ENCODE measurements around the gene SNTN.
"Not testable (repeated sequence)": the region's sequence is repeated elsewhere in the genome, so short reads cannot be mapped to it uniquely, and the experiment has no call there.

The SNTN gene

DNA sequence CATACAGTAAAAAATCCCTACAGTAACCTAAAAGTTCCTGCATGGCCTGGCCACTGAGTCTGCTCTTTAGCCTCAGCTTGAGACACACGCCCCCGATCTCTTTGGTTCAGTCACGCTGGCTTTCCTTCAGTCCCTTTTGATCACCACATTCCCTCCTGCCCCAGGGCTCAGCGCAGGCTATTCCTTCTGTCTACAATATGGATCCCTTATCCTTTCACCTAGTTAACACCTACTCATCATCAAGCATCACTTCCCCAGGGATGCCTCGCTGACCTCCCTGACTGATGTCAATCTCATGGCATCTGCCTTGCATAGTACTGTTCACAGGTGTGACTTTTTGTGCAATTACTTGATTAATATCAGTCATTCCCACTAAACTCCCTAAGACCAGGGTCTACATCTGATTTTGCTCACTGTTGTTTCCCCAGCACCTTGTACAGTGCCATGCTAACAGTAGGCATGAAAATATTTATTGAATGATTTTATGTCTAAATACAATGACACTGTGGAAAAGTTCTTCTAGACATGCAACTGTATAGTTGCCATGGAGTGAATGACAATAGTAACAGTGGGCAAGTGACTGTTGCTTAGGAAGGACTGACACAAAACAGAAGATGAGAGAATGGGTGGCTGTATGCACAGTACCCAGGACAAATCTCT, at the start of gene SNTN:
Gene SNTN, plus strand, starts transcription at position 610 of the 660 bp plus-strand sequence. Its CDS starts 13 bp downstream, at position 623.
- no peak for DNase-seq

DNA sequence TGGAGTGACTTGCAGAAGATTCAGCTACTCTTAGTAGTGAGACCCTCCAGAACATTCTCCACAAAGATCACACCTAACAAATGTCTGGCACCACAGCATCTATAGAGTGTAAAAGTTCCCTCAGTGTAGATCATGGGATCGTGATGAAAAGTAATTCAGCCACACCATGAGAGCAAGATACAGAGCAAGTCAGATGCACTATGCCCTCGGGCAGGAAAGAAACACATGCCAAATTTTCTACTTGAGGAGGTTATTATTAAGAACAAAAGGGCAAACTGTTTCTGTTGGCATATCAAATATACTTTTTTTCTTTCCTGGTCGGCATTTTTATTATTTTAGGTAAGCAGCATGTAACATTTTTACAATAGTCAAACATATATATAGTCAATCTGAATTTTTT, 44.8 kb upstream of the SNTN start:
- no peak for DNase-seq

DNA sequence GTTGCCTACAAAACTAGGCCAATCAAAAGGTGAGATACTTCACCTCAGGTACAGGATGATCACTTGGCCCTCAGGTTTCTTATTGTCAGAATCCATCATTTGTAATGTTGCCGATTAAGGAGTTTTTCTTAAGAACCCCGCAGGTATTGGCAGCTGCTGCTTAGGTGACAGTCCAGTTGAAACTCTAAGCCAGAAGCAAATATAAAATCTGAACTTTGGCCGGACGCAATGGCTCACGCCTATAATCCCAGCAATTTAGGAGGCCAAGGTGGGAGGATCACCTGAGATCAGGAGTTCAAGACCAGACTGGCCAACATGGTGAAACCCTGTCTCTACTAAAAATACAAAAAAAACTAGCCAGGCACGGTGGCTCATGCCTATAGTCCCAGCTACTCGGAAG, 43.1 kb upstream of the SNTN start:
- DNase-seq: no peak

DNA sequence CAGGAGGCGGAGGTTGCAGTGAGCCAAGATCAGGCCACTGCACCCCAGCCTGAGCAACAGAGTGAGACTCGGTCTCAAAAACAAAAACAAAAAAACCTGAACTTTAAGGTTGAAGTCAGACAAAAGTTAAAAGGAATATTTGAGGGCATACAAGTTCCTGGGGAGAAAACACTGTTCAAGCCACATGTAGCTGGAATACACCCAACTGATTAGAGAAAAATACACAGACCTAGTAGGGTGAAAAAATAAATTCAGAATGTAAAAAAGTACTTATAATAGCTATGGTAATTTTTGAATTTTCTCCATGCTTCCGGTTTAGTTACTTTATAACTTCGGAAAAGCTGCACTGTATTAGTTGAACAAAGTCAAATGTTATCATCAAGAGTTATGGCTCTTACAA, 42.6 kb upstream of the SNTN start:
- DNase-seq: no peak

DNA sequence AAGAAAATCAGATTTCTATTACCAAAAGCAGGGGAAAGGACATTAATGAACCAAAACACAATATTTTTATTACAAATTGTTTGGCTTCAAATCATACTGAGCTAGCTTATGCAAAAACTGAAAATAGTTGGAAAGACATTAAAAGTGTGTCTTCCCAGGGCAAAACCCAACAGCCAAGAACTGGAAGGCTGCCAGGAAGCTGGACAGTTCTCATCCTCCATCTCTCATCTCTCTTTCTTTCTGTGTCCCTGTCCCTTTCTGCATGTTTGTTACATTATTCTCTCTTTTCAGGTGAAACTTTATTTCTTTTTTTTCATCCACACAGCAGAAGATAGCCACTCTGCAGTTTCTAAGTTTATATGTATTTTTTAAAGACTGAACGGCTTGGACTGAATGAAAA, 41.1 kb upstream of the SNTN start:
- DNase-seq: no peak

DNA sequence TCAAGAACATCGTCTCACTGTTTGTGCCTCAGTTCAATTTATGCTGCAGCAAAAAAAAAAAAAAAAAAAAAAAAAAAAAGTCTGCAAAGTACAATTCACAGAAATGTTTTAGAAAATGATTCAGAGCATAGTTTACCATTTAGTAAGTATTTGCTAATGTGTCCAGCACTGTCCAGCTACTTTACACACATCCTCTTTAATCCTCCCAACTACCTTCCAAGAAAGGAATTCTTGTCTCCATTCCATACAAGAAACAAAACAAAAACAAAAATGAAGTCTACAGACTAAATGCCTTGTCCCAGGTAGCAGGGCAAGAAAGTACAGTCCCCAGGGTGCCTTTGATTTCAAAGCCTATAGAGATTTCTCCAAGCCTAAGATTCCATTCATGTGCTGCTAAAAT, 38.9 kb upstream of the SNTN start:
- DNase-seq: no peak

DNA sequence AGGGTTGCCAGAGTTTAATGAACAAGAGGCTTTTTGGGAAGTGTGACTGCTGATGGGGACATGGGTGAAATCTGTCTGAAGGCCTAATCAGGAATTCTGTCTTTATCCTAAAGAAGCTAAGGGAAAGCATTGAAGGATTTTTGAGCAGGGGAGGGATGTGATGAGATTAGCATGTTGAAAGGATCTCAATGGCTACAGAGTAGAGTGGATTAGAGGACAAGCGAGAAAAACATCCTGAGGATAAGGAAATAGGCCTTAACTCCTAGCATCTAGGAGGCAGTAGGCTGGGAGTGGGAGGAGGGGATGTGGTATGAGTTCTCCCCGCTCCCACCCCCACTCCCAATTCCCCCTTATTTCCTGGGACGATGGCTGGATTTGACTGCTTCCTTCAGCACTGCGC, 35.1 kb upstream of the SNTN start:
- DNase-seq: no peak

DNA sequence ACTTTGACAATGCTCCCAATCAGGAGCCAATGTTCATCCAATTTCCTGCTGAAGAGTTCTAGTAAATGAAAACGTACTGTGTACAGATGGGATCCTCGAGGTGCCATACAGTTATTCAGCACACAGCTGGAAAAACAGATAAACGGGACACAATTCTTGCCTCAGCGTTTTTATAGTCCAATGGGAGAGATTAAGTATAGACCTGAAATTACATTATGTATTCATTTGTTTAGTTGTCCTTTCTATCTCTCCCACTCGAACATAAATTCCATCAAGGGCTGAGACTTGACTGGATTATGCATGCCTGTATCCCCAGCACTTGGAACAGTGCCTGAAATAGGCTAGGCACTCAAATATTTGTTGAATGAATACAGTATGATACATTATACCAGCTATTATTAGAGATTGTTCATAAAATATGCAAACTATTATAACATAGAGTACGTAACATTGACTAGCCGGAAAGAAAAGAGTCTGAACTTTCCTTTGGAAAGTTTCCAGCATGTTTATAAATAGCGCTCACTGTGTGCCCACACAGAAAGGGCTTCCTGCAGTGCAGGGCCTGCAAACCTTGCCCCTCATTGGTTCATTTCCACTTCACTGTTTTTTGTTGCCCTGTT, 27.4 kb upstream of the SNTN start:
- no peak for DNase-seq

DNA sequence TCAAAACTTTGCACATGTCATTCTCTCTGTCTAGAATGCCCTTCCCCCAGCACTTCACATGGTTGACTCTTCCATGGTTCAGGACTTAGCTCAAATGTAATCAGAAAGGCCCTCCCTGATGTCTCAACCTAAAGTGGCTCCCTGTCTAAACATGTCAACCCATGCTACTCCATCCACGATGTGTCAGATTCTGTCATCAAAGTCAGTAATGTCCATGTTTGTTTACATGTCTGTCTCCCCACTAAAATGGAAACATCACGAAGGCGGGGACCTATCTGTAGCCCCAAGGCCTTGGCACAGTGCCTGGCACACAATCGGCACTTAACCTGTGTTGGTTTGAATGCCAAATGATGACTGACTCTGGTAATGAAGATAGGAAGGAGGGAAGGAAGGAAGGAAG, 20.8 kb upstream of the SNTN start:
- no peak for DNase-seq

DNA sequence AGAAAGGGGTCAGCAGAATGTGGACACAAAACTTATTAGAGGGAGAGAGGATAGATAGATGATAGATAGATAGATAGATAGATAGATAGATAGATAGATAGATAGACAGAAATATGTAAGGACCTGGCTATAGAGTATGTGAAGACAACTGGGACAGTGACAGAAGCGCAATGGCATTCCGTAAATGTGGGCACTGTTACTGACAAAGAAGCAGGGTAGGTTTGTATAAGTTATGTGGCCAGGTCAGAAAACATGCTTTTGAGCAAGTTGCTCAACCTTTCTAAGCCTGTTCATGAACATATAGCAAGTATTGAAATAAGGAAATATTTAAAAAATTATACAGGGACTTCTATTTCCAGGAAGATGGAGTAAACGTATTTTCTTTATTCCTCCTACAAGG, 17.3 kb upstream of the SNTN start:
- no peak for DNase-seq

DNA sequence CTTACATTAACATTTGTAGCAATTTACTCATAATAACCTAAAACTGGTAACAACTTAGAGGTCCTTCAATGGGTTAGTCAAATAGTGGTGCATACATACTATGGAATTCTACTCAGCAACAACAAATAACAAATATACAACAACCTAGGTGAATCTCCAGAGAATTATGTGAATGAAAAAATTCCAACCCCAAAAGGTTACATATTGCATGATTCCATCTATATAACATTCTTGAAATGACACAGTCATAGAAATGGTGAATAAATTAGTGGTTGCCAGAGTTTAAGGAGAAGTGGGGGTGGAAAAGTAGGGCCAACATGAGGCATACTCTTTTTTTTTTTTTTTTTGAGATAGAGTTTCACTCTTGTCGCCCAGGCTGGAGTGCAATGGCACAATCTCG, 12.7 kb upstream of the SNTN start:
- no peak for DNase-seq

DNA sequence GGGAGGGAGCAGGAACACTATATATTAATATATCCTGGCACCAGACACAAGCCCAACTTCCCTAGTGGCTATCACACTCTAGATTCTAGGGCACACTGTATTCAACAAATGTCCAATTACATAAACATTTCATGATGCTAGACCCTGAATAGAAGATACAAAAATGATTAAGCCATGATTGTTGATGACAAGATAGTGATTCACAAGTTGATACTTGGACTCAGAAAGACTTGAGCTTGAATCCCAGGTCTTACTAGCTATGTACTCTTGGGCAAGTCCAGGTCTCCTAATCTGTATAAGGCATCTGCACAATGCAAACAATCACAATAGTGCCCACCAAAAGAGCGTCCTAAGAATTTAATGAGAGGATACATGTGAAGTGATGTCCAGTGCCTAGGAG, 10.0 kb upstream of the SNTN start:
- DNase-seq: no peak

DNA sequence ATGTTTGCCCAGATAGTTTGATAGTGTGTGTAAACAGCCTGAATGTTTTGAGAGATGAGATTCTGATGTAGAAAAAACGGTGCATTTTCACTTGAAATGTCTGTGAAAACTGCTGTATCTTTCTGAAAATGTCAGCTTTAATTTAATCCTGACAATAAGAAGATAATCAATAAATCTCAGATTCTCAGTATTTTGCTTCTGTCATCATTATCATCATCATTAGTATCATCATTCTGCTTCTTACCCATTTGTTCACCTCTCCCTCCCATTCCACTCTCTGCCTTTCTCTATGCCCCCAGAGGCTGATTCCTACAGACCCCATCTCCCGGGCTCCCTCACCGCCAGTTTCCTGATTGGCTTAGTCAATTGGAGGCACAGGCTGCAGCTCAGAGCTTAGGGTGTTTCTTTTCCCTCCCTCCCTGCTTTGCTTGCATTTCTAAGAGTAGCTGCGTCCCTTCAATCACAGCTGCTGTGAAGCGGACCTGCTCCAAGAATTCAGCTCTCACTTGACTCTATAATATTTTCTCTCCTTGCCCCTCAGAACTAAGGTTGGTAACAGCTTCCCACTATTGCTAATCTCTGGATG, 8.2 kb upstream of the SNTN start:
- no peak for DNase-seq

DNA sequence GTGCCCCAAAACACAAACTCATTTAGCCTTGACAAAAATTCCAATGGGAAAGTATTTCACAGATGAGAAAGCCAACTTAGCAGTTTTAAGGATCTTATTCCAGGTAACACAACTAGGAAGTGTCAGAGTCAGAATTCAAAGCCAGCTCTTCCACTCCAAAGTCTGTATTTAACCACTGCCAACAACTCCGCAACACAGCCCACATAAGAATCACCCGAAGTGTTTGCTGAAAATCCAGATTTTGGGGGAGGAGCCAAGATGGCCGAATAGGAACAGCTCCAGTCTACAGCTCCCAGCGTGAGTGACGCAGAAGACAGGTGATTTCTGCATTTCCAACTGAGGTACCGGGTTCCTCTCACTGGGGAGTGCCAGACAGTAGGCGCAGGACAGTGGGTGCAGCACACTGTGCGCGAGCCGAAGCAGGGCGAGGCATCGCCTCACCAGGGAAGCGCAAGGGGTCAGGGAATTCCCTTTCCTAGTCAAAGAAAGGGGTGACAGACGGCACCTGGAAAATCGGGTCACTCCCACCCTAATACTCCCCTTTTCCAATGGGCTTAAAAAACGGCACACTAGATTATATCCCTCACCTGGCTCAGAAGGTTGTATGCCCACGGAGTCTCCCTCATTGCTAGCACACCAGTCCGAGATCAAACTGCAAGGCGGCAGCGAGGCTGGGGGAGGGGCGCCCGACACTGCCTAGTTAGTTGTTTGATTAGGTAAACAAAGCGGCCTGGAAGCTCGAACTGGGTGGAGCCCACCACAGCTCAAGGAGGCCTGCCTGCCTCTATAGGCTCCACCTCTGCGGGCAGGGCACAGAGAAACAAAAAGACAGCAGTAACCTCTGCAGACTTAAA, 7.3 kb upstream of the SNTN start:
- not testable (repeated sequence) for DNase-seq

DNA sequence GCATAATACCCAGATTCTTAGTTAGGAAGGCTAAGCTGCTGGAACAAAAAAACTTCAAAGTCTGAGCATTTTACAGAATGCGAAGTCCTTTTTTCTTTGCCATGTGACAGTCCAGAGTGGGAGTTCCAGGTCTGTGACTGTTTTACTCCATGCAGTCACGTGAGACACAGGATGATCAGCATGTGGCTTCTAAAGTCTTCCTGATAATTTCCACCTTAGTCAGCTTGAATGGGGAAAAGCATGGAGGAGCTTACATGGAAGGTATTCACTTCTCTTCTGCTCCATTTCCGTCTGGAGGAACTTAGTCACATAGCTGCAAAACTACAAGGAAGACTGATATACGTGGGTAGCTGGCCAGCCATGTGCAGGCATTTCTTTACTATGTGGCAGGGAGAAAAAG, 1.7 kb downstream of the SNTN start:
- DNase-seq: no peak

DNA sequence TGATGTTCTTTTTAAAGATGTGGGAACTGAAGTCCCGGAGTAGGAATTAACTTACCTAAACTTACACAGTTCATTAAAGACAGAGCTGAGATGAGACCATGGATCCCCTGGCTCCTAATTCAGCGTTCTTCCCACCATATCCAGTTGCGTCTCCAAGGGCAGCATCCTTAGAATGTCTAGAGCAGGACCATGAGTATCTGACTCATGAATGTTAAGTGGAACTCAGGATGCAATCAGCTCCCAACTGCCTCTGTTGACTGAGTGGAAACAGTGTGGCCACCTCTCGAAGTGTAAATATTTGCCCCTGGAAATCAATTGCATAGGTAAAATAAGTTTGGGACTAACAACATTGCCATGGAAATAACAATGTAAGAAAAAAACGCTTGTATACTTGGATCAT, 2.5 kb downstream of the SNTN start:
- DNase-seq: no peak

DNA sequence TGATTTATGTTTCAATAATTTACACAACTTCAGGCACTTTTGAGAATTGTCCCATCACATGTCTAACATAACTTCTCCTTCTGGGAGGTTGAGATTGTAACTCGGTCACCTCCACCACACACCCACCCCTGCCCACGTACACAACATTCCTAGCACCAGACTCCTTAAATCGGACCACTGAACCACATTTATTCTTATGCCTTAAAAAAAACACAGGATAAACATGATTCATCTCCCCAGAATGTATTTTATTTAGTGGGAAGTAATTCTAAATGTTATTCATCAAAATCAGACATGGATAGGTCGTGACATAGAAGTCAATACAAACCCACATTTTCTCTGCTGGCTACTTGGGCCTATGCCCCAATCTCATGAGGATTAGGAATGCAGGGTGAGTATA, 3.0 kb downstream of the SNTN start:
- no peak for DNase-seq

DNA sequence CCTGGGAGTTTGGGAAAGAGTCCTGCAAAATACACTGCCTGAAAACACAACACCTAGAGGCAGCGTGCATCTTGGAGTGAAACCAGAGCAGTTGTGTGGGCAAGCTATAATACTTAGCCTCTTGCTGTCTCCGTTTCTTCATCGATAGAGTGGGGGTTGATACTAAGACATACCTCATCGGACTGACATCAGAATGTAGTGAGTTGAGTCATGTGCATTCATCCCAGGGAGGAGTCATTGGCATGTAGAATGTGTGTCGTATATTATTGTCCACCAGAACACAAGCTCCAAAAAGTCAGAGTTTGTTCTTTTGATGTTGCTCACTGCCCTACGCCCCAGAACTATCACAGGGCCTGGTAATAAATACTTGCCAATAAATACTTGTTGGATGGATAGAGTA, 4.3 kb downstream of the SNTN start:
- no peak for DNase-seq

DNA sequence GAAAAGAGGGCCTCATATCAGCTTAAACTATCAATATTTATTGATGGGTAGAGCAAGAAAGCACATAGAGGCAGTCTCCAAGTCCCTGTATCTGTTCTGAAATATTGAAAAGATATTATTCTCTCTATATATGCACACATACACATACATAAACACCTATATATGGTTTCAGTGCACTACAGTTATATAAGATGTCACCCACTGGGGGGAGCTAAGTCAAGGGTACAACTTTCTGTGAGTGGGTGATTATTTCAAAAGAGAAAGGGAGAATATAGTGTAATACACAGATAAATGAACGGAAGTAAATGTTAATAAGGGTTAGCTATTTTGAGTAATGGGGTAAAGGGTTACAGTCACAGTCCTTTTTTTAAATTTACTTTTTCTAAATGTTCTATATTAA, 8.8 kb downstream of the SNTN start:
- DNase-seq: no peak

DNA sequence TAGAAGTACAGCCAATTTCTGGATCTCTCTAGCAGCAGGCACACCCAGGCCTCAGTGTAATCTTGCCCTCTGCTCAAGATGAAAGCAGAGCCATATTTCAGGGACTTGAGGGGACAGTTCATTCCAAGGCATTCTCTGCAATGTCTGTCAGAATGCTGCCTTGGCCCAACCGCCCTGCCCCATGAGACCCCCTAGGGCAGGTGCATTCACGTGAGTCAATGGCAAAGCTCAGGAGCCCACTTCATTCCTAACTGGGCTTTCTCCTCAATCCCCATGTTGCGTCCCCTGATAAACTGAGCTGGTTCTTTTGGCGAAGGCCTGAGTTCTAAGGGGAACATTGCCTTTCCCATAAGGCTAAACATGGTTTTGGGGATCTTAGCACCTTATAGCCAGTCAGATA, 9.5 kb downstream of the SNTN start:
- no peak for DNase-seq

DNA sequence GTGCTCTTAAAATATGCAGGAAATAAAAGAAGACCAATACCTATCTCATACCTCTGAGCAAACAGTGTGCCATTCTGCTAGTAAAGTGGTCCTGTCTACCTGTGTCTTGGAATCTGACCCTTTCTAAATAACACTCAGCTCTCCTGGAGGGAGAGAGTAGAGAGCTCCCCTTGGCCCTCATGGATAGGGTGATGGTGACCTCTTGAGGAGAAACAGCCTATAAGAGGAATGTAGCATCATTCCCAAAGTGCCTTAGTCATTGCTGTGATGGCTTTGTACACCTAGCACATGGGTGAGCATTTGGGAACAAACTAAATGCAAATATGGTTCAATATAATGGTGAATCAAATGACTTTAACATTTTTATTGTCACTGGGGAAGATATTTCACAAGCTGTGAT, 10.0 kb downstream of the SNTN start:
- DNase-seq: no peak

DNA sequence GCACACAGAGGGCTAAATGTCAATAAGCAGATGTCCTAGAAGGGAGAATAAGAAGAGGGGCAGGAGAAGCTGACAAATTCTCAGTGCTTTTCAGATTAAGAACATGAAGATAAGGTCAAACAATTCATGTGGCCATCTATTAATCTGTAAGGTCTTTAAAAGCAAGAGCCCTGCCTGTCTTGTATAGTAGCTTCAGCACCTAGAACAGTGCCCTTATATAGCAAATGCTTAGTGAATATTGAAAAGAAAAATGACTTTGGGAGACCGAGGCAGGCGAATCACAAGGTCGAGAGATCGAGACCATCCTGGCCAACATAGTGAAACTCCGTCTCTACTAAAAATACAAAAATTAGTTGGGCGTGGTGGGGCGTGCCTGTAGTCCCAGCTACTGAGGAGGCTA, 18.1 kb downstream of the SNTN start:
- no peak for DNase-seq

DNA sequence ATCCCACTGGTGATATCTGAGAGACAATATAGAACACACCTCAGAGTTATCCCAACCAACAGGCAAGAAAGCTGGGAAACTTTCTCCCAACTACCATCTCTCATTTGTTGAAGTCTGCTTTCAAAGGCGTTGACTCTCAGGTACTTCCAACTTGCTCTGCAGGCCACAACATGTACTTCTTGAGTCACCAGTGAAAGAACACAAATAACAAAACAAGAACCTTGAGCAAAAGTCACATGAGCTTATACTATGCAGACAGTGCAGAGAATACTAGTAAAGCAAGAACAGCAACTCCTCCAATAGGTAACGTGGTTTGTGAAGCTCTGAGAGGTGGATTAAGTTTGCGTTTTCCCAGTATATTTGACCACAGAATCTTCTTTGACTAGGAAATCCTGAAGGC, 20.6 kb downstream of the SNTN start:
- no peak for DNase-seq

DNA sequence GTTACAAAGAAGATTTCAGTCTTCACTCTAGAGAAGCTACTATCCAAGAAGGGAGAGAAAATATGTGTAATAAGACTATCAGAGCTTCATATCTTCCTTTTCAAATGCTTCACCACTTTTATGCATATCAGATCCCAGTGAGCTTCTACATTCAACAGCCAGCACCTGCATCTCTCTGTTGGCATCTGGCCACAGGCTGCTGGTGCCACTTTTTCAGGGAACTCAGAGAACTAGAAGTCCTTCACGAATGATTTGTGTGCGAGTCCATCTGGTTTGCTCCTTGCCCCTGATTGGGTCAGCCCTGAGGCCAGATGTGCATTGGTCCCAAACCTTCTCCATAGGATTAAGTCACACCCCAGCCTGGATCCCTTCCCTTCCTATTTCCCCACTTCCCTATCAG, 22.1 kb downstream of the SNTN start:
- no peak for DNase-seq
